Natural killer cell (primary cell): ENCODE results near the gene RAPGEF5. TPM values are rescaled to one million over a fixed set of nuclear protein-coding genes. Genes with fewer than 3 reads are reported as not detected.

ENCODE experiments used
- ATAC-seq, 3 donors: fragments of 150-1000 bp in 2 of 3; fragments of 200-7000 bp in 1 of 3; cut with Tn5 transposase; 1 replicate in 1 of 3; 2 replicates in 2 of 3; pipeline ENCODE4 v1.10.0; 2021; ENCODE audit warnings: mild to moderate bottlenecking in 2 of 3, moderate library complexity in 2 of 3
- DNase-seq, 2 donors: peaks; one replicate each; pipeline versions ENCODE4 v3.0.0 to v3.0.0-alpha.2; 2013 to 2021; ENCODE audit warnings: mixed read lengths in 1 of 2
- H3K27ac ChIP-seq: one replicate; pipeline ENCODE4 v1.5.1; 2013; ENCODE audit warnings: mild to moderate bottlenecking, low read length
- H3K27me3 ChIP-seq: one replicate; pipeline ENCODE4 v1.6.1; 2013; ENCODE audit warnings: low read length; ENCODE audit not compliant: control insufficient read depth, insufficient read depth
- H3K36me3 ChIP-seq: one replicate; pipeline ENCODE4 v1.6.1; 2013; ENCODE audit warnings: low read length; ENCODE audit not compliant: control insufficient read depth, insufficient read depth
- H3K4me1 ChIP-seq: one replicate; pipeline ENCODE4 v1.6.1; 2013; ENCODE audit warnings: low read length; ENCODE audit not compliant: control insufficient read depth, insufficient read depth
- H3K4me3 ChIP-seq: one replicate; pipeline ENCODE4 v1.5.1; 2013; ENCODE audit warnings: low read length
- H3K9me3 ChIP-seq: one replicate; pipeline ENCODE4 v1.6.1; 2013; ENCODE audit warnings: low read length; ENCODE audit not compliant: control insufficient read depth, insufficient read depth
- H3K27ac Mint-ChIP-seq, 2 donors: one replicate each; pipeline ENCODE4 v1.8.0; 2022; ENCODE audit warnings: mild to moderate bottlenecking in 2 of 2, mixed read lengths in 2 of 2, moderate library complexity in 1 of 2
- H3K27me3 Mint-ChIP-seq, 2 donors: one replicate each; pipeline ENCODE4 v1.8.0; 2022; ENCODE audit warnings: low read depth in 2 of 2, mixed read lengths in 2 of 2
- H3K36me3 Mint-ChIP-seq: one replicate; pipeline ENCODE4 v1.8.0; 2022; ENCODE audit warnings: mixed read lengths
- H3K4me1 Mint-ChIP-seq, 2 donors: one replicate each; pipeline ENCODE4 v1.8.0; 2022; ENCODE audit warnings: mixed read lengths in 2 of 2
- H3K4me3 Mint-ChIP-seq: one replicate; pipeline ENCODE4 v1.8.0; 2022; ENCODE audit warnings: mild to moderate bottlenecking, moderate library complexity, mixed read lengths
- H3K9me3 Mint-ChIP-seq, 2 donors: one replicate each; pipeline ENCODE4 v1.8.0; 2022; ENCODE audit warnings: mixed read lengths in 2 of 2
- CTCF ChIP-seq: fragments of 200-600 bp; IDR thresholded peaks from one replicate; pipeline ENCODE4 v1.8.0; 2022; ENCODE audit warnings: antibody characterized with exemption
- WGBS: methylation state at CpG from one replicate; pipeline ENCODE4 v1.1.7; 2013; ENCODE audit warnings: missing lambda C conversion rate; ENCODE audit not compliant: insufficient coverage; 5-methylcytosine and 5-hydroxymethylcytosine counted together
- intact Hi-C: fragments of 100-400 bp; cut with micrococcal nuclease; formaldehyde crosslinking; loops from one replicate; pipeline ENCODE4 v1.14.2; 2022
- total RNA-seq, 4 donors: library from RNA; stranded (reverse); fragments of 120-200 nt in 1 of 4; gene quantifications; one replicate each; pipeline versions ENCODE4 v1.2.3 to v1.2.4, GENCODE V29; 2013 to 2022

RAPGEF5 gene
- total RNA-seq, 3 donors from 2014 or later (not counting 1 experiment from before 2014, with no cell fraction given), result 0.26 to 0.33 TPM; not detected in 1

GRCh38 chr7:22403344-22403743 lies 46.4 kb upstream of the RAPGEF5 start:
- peak overlapping the region; percentile 63 for H3K4me3 Mint-ChIP-seq
- no peaks in the 10 kb centered on the region for H3K27me3 Mint-ChIP-seq
- DNase-seq (no peak), ATAC-seq (no peak)
- no peaks in the 10 kb centered on the region for H3K9me3 Mint-ChIP-seq
- H3K9me3 ChIP-seq, result no peaks in the 10 kb centered on the region
- intact Hi-C loops, result no loop called here
- 89% methylated on average over 2 of the region's 2 CpGs for WGBS
- H3K27ac ChIP-seq, result no peak overlapping the region
- H3K4me1 Mint-ChIP-seq, result peaks cover 23 to 28% of the 10 kb centered on the region in 2 donors
- no peaks in the 10 kb centered on the region for H3K36me3 ChIP-seq
- H3K36me3 Mint-ChIP-seq, result no peaks in the 10 kb centered on the region
- TF ChIP-seq CTCF, result no peak
- no peak overlapping the region for H3K4me3 ChIP-seq
- no peaks in the 10 kb centered on the region for H3K27me3 ChIP-seq
- peak overlapping the region; percentile 83 to 88 for H3K27ac Mint-ChIP-seq
- peaks cover 22% of the 10 kb centered on the region for H3K4me1 ChIP-seq

GRCh38 chr7:22402250-22402649 lies 45.3 kb upstream of the RAPGEF5 start:
- Mint-ChIP-seq H3K4me3 (peak overlapping the region; percentile 45), H3K27ac (peak overlapping the region; percentile 83 to 88), H3K9me3 (no peaks in the 10 kb centered on the region), H3K4me1 (peaks cover 23 to 28% of the 10 kb centered on the region in 2 donors), H3K36me3 (no peaks in the 10 kb centered on the region), H3K27me3 (no peaks in the 10 kb centered on the region)
- H3K27me3 ChIP-seq, result no peaks in the 10 kb centered on the region
- H3K4me1 ChIP-seq, result peaks cover 22% of the 10 kb centered on the region
- no peaks in the 10 kb centered on the region for H3K36me3 ChIP-seq
- peak; percentile 57 to 85 (median 68) for ATAC-seq
- peak overlapping the region; percentile 58 for H3K27ac ChIP-seq
- DNase-seq, result peak in 1 of 2 donors; percentile 11
- TF ChIP-seq CTCF, result no peak
- WGBS, result 11% methylated on average over 2 of the region's 2 CpGs
- no peaks in the 10 kb centered on the region for H3K9me3 ChIP-seq
- intact Hi-C loops, result no loop called here
- H3K4me3 ChIP-seq, result no peak overlapping the region

GRCh38 chr7:22400936-22401553 lies 44.1 kb upstream of the RAPGEF5 start:
- peaks cover 23 to 28% of the 10 kb centered on the region in 2 donors for H3K4me1 Mint-ChIP-seq
- peak overlapping the region; percentile 83 to 88 for H3K27ac Mint-ChIP-seq
- no peaks in the 10 kb centered on the region for H3K9me3 ChIP-seq
- no peak overlapping the region for H3K27ac ChIP-seq
- no peaks in the 10 kb centered on the region for H3K27me3 Mint-ChIP-seq
- ATAC-seq (no peak), DNase-seq (no peak)
- 83% methylated on average over 1 of the region's 3 CpGs for WGBS
- H3K36me3 Mint-ChIP-seq, result no peaks in the 10 kb centered on the region
- no peaks in the 10 kb centered on the region for H3K27me3 ChIP-seq
- H3K36me3 ChIP-seq, result no peaks in the 10 kb centered on the region
- H3K4me3 Mint-ChIP-seq, result no peak overlapping the region
- no peaks in the 10 kb centered on the region for H3K9me3 Mint-ChIP-seq
- peaks cover 22% of the 10 kb centered on the region for H3K4me1 ChIP-seq
- no peak for TF ChIP-seq CTCF
- intact Hi-C loops, result no loop called here
- no peak overlapping the region for H3K4me3 ChIP-seq
